ENCODE measurements around the gene MMP23B. TPM values are rescaled to one million over a fixed set of nuclear protein-coding genes. Genes with fewer than 3 reads are reported as not detected.

The MMP23B gene
- total RNA-seq, 1 experiment from 2014 or later = 0.67 TPM

DNA sequence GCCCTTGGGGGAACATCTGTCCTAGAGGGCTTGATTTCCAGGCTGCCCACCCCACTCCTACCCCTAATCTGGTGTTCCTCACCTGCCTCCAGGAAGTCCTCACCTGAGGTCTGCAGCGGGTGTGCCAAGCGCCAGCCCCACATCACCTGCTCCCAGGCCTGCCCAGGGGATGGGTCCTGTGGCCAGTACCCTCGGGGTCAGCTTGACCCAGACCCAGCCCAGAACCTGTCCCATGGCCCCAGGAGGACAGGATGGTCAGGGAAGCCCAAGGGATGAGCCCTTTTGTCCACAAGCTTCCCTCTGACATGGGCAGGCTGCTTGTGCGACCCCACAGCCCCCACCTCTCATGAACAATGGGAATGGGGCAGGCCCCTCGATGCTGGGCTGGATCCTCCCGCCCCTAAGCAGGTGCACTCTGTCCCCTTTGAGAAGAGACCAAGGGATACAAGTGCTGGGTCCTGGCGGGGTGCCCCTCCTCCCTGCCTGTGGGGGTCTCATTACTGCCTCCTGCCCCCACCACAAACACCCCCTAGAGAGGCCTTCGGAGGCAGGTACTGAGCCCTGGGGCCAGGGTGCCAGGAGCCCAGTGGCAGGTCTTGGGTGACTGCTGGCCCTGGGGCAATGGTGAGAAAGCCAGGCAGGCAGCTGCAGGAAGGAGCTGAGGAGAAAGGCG is 13.4 kb upstream of the MMP23B start:
- DNase-seq (ENCODE audit: low spot score) = no peak
- no peak overlapping the region for H3K27ac ChIP-seq (ENCODE audit: low read depth, low read length, poor library complexity, severe bottlenecking)
- no peak overlapping the region for H3K4me3 ChIP-seq (ENCODE audit: low read depth, low read length, poor library complexity, severe bottlenecking)
- peaks cover 7% of the 10 kb centered on the region for H3K4me1 ChIP-seq (ENCODE audit: insufficient read depth, low read length, poor library complexity, severe bottlenecking)
- H3K36me3 ChIP-seq (ENCODE audit: insufficient read depth, low read length, poor library complexity, severe bottlenecking) = no peaks in the 10 kb centered on the region
- H3K9me3 ChIP-seq (ENCODE audit: low read depth, low read length, poor library complexity, severe bottlenecking) = no peaks in the 10 kb centered on the region
- no TSS peak for BruUV-seq (replicated peaks)
- ChIA-PET CTCF (no interaction called here), POLR2A (ENCODE audit: low non-redundant PET) (no interaction called here)
- TF ChIP-seq CTCF (conservative IDR thresholded peaks at IDR 0.05; ENCODE audit: low read depth, low read length) = no peak
- TF ChIP-seq EZH2 (IDR thresholded peaks at IDR 0.05; ENCODE audit: borderline replicate concordance, low read depth, low read length, poor library complexity, severe bottlenecking) = no peak
- intact Hi-C loops (cut with micrococcal nuclease; ENCODE audit: unreplicated experiment) = no loop called here
- H3K27me3 ChIP-seq (replicated peaks; ENCODE audit: insufficient read depth, low read depth, low read length, poor library complexity) = no peaks in the 10 kb centered on the region

DNA sequence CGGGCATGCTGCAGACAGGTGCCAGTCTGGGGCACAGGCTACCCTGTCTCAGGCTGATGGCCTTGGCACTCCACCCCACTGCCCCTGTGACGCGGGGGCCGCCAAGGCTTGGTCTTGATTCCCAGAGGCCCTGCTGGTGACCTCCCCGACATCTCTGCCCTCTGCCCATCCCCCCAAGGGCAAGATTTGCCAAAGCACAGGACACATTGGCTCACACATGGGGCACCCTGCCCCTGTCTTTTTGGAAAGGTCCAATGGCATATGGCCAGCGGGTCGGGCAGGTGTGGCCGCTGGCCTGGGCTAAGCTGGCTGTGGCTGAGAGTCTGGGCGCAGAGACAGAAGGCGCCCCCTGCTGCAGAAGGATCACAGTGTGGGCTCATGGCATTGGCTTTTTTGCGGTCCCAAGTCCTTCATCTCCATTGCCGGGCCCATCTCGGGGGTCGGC is 12.0 kb upstream of the MMP23B start:
- no TSS peak for BruUV-seq (replicated peaks)
- TF ChIP-seq CTCF (conservative IDR thresholded peaks at IDR 0.05; ENCODE audit: low read depth, low read length) = peak; percentile 38; the same call in 1 of the 2 replicates
- no peak for TF ChIP-seq EZH2 (IDR thresholded peaks at IDR 0.05; ENCODE audit: borderline replicate concordance, low read depth, low read length, poor library complexity, severe bottlenecking)
- Histone ChIP-seq H3K27ac (ENCODE audit: low read depth, low read length, poor library complexity, severe bottlenecking) (no peak overlapping the region), H3K9me3 (ENCODE audit: low read depth, low read length, poor library complexity, severe bottlenecking) (no peaks in the 10 kb centered on the region), H3K4me3 (ENCODE audit: low read depth, low read length, poor library complexity, severe bottlenecking) (no peak overlapping the region), H3K27me3 (replicated peaks; ENCODE audit: insufficient read depth, low read depth, low read length, poor library complexity) (no peaks in the 10 kb centered on the region), H3K4me1 (ENCODE audit: insufficient read depth, low read length, poor library complexity, severe bottlenecking) (no peaks in the 10 kb centered on the region), H3K36me3 (ENCODE audit: insufficient read depth, low read length, poor library complexity, severe bottlenecking) (no peaks in the 10 kb centered on the region)
- no peak for DNase-seq (ENCODE audit: low spot score)
- ChIA-PET POLR2A (ENCODE audit: low non-redundant PET) (no interaction called here), CTCF (no interaction called here)
- intact Hi-C loops (cut with micrococcal nuclease; ENCODE audit: unreplicated experiment) = no loop called here

GRCh38 chr1:1620433-1621139 is 11.4 kb upstream of the MMP23B start:
- Histone ChIP-seq H3K27ac (ENCODE audit: low read depth, low read length, poor library complexity, severe bottlenecking) (no peak overlapping the region), H3K36me3 (ENCODE audit: insufficient read depth, low read length, poor library complexity, severe bottlenecking) (no peaks in the 10 kb centered on the region), H3K4me3 (ENCODE audit: low read depth, low read length, poor library complexity, severe bottlenecking) (no peak overlapping the region), H3K4me1 (ENCODE audit: insufficient read depth, low read length, poor library complexity, severe bottlenecking) (peaks cover 3% of the 10 kb centered on the region), H3K27me3 (replicated peaks; ENCODE audit: insufficient read depth, low read depth, low read length, poor library complexity) (no peaks in the 10 kb centered on the region), H3K9me3 (ENCODE audit: low read depth, low read length, poor library complexity, severe bottlenecking) (no peaks in the 10 kb centered on the region)
- ChIA-PET CTCF (no interaction called here), POLR2A (ENCODE audit: low non-redundant PET) (no interaction called here)
- BruUV-seq (replicated peaks) = no TSS peak
- DNase-seq (ENCODE audit: low spot score) = no peak
- intact Hi-C loops (cut with micrococcal nuclease; ENCODE audit: unreplicated experiment) = no loop called here
- TF ChIP-seq EZH2 (IDR thresholded peaks at IDR 0.05; ENCODE audit: borderline replicate concordance, low read depth, low read length, poor library complexity, severe bottlenecking) (no peak), CTCF (conservative IDR thresholded peaks at IDR 0.05; ENCODE audit: low read depth, low read length) (no peak)
